GM12878 (cell line): ENCODE data around the gene MDM1. TPM values are rescaled to one million over a fixed set of nuclear protein-coding genes. Genes with fewer than 3 reads are reported as not detected.

ENCODE experiments used
- ATAC-seq: fragments of 200-7000 bp; cut with Tn5 transposase; 3 replicates; pipeline ENCODE4 v1.9.1; 2020; ENCODE audit warnings: mild to moderate bottlenecking, moderate library complexity
- BruUV-seq: library from RNA; stranded (reverse); fragments of 400-500 nt; replicated peaks from 2 replicates; lab custom pipeline; 2021; lab: Mats Ljungman, UMichigan
- CTCF ChIA-PET: fragments of 300-600 bp; sonication (Branson Sonifier 250); formaldehyde crosslinking; extraction: SDS; loops from one replicate; lab custom pipeline; 2021; ENCODE audit warnings: inconsistent platforms; lab: Yijun Ruan, JAX
- POLR2A ChIA-PET: fragments of 350-600 bp; formaldehyde crosslinking; extraction: SDS; loops from one replicate; lab custom pipeline; 2021; ENCODE audit warnings: inconsistent platforms; lab: Charles Lee
- RAD21 ChIA-PET: fragments of 300-600 bp; sonication (Branson Sonifier 250); formaldehyde crosslinking; loops from one replicate; lab custom pipeline; 2023; ENCODE audit warnings: antibody characterized with exemption; ENCODE audit not compliant: unreplicated experiment; lab: Charles Lee
- SMC1A ChIA-PET: fragments of 300-600 bp; sonication (Branson Sonifier 250); formaldehyde crosslinking; loops from one replicate; lab custom pipeline; 2023; ENCODE audit not compliant: unreplicated experiment, uncharacterized antibody; lab: Charles Lee
- DNase-seq: peaks from one replicate; pipeline ENCODE4 v3.0.0-alpha.2; 2011; ENCODE audit warnings: low read depth, low spot score
- FAIRE-seq: peaks from 3 replicates; lab custom pipeline; 2011; peaks lifted over from hg19 to GRCh38; lab: Jason Lieb, UNC
- H2AFZ ChIP-seq: 2 replicates; pipeline ENCODE4 v1.6.0; 2011; ENCODE audit warnings: low read depth, low read length, control low read depth; ENCODE audit not compliant: control insufficient read depth
- H3K27ac ChIP-seq: 2 replicates; pipeline ENCODE4 v1.5.1; 2011; ENCODE audit warnings: control low read depth; ENCODE audit not compliant: control insufficient read depth, insufficient read depth
- H3K27me3 ChIP-seq, 2 experiments: replicated peaks in 1 of 2; 2 replicates each; pipeline versions ENCODE4 v1.6.0 to v1.6.1; 2011; ENCODE audit warnings: low read length in 1 of 2; ENCODE audit not compliant: control insufficient read depth in 2 of 2, insufficient read depth in 2 of 2
- H3K36me3 ChIP-seq, 2 experiments: 2 replicates each; pipeline ENCODE4 v1.5.1; 2011; ENCODE audit warnings: low read length in 1 of 2; ENCODE audit not compliant: control insufficient read depth in 2 of 2, insufficient read depth in 2 of 2
- H3K4me1 ChIP-seq: 2 replicates; pipeline ENCODE4 v1.6.1; 2011; ENCODE audit warnings: mild to moderate bottlenecking, low read length, moderate library complexity, mixed read lengths; ENCODE audit not compliant: control insufficient read depth, insufficient read depth
- H3K4me2 ChIP-seq: 2 replicates; pipeline ENCODE4 v1.6.0; 2011; ENCODE audit warnings: control low read depth; ENCODE audit not compliant: control insufficient read depth, insufficient read depth
- H3K4me3 ChIP-seq: fragments of 200-600 bp; sonication (generic); 2 replicates; pipeline ENCODE4 v1.5.1; 2016
- H3K79me2 ChIP-seq: 2 replicates; pipeline ENCODE4 v1.6.0; 2011; ENCODE audit warnings: low read length; ENCODE audit not compliant: control insufficient read depth, insufficient read depth
- H3K9ac ChIP-seq: 2 replicates; pipeline ENCODE4 v1.8.0; 2011; ENCODE audit warnings: low read length, control low read depth, mixed read lengths; ENCODE audit not compliant: control insufficient read depth, insufficient read depth
- H3K9me3 ChIP-seq: replicated peaks from 3 replicates; pipeline ENCODE4 v1.5.1; 2011; ENCODE audit warnings: mild to moderate bottlenecking, low read length; ENCODE audit not compliant: control insufficient read depth, insufficient read depth
- H4K20me1 ChIP-seq: 2 replicates; pipeline ENCODE4 v1.6.0; 2011; ENCODE audit not compliant: control insufficient read depth, insufficient read depth
- CBX3 ChIP-seq: fragments of 200-600 bp; sonication (generic); IDR thresholded peaks from 2 replicates; pipeline ENCODE4 v1.6.1; 2016; ENCODE audit warnings: low read depth, borderline replicate concordance
- IKZF2 ChIP-seq, 2 experiments: fragments of 450-650 bp; IDR thresholded peaks; 2 replicates each; pipeline ENCODE4 v1.6.1; 2017; ENCODE audit warnings: mild to moderate bottlenecking in 2 of 2, moderate library complexity in 2 of 2
- KDM1A ChIP-seq: fragments of 200-600 bp; sonication (generic); IDR thresholded peaks from 2 replicates; pipeline ENCODE4 v1.6.1; 2016; ENCODE audit warnings: borderline replicate concordance
- POLR2AphosphoS5 ChIP-seq: IDR thresholded peaks from 2 replicates; pipeline ENCODE4 v1.6.1; 2011; ENCODE audit warnings: mild to moderate bottlenecking, low read length, inconsistent platforms
- SMC3 ChIP-seq: IDR thresholded peaks from 2 replicates; pipeline ENCODE4 v1.6.1; 2011; ENCODE audit warnings: low read length, improper control_type of control experiment, borderline replicate concordance
- SUPT20H ChIP-seq: IDR thresholded peaks from 2 replicates; pipeline ENCODE4 v1.6.1; 2011; ENCODE audit warnings: low read depth, mild to moderate bottlenecking, low read length, moderate library complexity, borderline replicate concordance; ENCODE audit not compliant: control insufficient read depth
- ZNF24 ChIP-seq: fragments of 450-650 bp; IDR thresholded peaks from 2 replicates; pipeline ENCODE4 v1.6.1; 2017; ENCODE audit warnings: antibody characterized with exemption, mild to moderate bottlenecking
- WGBS: methylation state at CpG from one replicate; pipeline ENCODE4 v1.1.6; 2016; ENCODE audit warnings: low lambda C conversion rate; ENCODE audit not compliant: insufficient replicate concordance, insufficient coverage; ENCODE audit errors: missing lambda C conversion rate; 5-methylcytosine and 5-hydroxymethylcytosine counted together
- in situ Hi-C: fragments of 300-500 bp; cut with MboI; formaldehyde crosslinking; loops from 9 replicates; pipeline ENCODE4 v1.14.3; 2018; ENCODE audit warnings: mixed read lengths
- intact Hi-C: fragments of 100-400 bp; cut with micrococcal nuclease; formaldehyde crosslinking; loops from one replicate; pipeline ENCODE4 v1.14.2; 2022; ENCODE audit not compliant: unreplicated experiment
- polyA plus RNA-seq, 11 experiments: library from polyadenylated mRNA; depleted of rRNA in 4 of 11; unstranded in 6 of 11; stranded (reverse) in 5 of 11; fragments of >200 nt; fragmentation: Nextera tagmentation in 4 of 11; fragmentation: Illumina TruSeq in 1 of 11; extraction: Ambion mirVana in 4 of 11; extraction: Trizol in 1 of 11; gene quantifications; 1 replicate in 1 of 11; 2 replicates in 10 of 11; pipeline versions ENCODE4 v1.2.1 to v1.2.3, GENCODE V29; 2011 to 2016; ENCODE audit warnings: inconsistent platforms in 2 of 11, missing spikeins in 2 of 11, low read depth in 1 of 11
- total RNA-seq, 4 experiments: library from RNA; depleted of rRNA in 3 of 4; stranded (reverse); fragments of >200 nt in 3 of 4; fragmentation: Illumina TruSeq in 1 of 4; extraction: Trizol in 1 of 4; gene quantifications; 2 replicates each; pipeline versions ENCODE4 v1.2.1 to v1.2.3, GENCODE V29; 2013 to 2021
- TF ChIP-seq, protein P1 (sequence below): fragments of 450-650 bp; IDR thresholded peaks from 2 replicates; pipeline ENCODE4 v1.6.1; 2017; ENCODE audit warnings: mild to moderate bottlenecking, moderate library complexity

The MDM1 gene
- total and polyA plus RNA-seq, 10 of the 15 experiments (the other 5 are each of a cell fraction or from before 2014, with no cell fraction given) = 10.1 to 25.3 (median 16.5) TPM

DNA sequence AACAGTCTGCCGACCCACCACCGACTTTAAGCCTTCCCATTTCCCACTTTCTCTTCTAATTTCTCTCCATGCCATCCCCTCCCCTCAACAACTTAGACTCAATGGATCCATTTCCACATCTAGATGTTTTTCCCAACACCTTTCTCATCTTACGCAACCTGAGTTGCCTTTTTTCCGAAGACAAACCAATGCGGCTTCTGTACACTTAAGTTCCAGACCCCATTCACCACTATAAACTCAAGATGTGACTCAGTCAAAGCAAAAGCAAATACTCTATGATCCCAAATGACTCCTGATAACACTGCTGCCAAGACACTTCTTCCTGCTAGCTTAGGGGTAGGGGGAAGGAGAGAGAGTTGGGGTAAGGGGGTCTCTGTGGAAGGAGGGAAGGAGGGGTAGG is 80.1 kb downstream of the MDM1 start (continued):
- TF ChIP-seq SUPT20H = no peak
- TF ChIP-seq SMC3 = no peak
- TF ChIP-seq, all 136 proteins: peak for 0

DNA sequence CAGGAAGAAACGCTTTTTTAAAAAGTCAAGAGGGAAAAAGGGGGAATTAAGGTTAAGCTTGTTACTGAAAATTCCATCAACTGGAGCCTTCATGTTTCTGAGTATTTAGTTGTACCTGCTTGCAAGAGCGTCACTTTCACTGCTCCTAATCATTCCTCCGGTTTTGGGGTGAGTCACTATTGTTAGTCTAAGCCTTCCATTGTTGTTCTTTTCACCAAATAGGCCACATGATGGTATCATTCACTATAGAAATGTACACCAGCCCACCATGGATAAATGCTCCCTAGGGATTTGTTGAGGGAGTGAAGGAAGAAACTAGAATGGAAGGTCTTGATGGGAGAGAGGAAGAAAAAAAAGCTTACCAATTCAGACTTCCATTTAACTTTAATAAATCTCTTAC is 81.7 kb downstream of the MDM1 start:
- H3K9me3 ChIP-seq = no peaks in the 10 kb centered on the region
- no peaks in the 10 kb centered on the region for H3K79me2 ChIP-seq
- 39% methylated on average over 3 of the region's 3 CpGs for WGBS
- no peaks in the 10 kb centered on the region for H3K4me1 ChIP-seq
- no peak overlapping the region for H3K4me3 ChIP-seq
- H4K20me1 ChIP-seq = no peaks in the 10 kb centered on the region
- DNase-seq = no peak
- no peak for FAIRE-seq
- CTCF ChIA-PET = interaction anchor here (1.0 to 1.1 kb wide), 2 partner anchors 28 to 67 kb away, joined by 3 read pairs; no protein-coding TSS in a partner anchor
- no peak for ATAC-seq
- no peak overlapping the region for H3K27ac ChIP-seq
- H3K9ac ChIP-seq = no peak overlapping the region
- H3K27me3 ChIP-seq = no peaks in the 10 kb centered on the region
- in situ Hi-C loops = no loop called here
- SMC1A ChIA-PET = interaction anchor here (1.4 to 3.2 kb wide), 3 partner anchors 9 to 41 kb away, joined by 3 to 10 read pairs (median 5); no protein-coding TSS in a partner anchor
- H2AFZ ChIP-seq = no peak overlapping the region
- RAD21 ChIA-PET = no interaction called here
- intact Hi-C loops = no loop called here
- no peak overlapping the region for H3K4me2 ChIP-seq
- no peaks in the 10 kb centered on the region for H3K36me3 ChIP-seq
- BruUV-seq = no TSS peak
- TF ChIP-seq, protein P1, sequence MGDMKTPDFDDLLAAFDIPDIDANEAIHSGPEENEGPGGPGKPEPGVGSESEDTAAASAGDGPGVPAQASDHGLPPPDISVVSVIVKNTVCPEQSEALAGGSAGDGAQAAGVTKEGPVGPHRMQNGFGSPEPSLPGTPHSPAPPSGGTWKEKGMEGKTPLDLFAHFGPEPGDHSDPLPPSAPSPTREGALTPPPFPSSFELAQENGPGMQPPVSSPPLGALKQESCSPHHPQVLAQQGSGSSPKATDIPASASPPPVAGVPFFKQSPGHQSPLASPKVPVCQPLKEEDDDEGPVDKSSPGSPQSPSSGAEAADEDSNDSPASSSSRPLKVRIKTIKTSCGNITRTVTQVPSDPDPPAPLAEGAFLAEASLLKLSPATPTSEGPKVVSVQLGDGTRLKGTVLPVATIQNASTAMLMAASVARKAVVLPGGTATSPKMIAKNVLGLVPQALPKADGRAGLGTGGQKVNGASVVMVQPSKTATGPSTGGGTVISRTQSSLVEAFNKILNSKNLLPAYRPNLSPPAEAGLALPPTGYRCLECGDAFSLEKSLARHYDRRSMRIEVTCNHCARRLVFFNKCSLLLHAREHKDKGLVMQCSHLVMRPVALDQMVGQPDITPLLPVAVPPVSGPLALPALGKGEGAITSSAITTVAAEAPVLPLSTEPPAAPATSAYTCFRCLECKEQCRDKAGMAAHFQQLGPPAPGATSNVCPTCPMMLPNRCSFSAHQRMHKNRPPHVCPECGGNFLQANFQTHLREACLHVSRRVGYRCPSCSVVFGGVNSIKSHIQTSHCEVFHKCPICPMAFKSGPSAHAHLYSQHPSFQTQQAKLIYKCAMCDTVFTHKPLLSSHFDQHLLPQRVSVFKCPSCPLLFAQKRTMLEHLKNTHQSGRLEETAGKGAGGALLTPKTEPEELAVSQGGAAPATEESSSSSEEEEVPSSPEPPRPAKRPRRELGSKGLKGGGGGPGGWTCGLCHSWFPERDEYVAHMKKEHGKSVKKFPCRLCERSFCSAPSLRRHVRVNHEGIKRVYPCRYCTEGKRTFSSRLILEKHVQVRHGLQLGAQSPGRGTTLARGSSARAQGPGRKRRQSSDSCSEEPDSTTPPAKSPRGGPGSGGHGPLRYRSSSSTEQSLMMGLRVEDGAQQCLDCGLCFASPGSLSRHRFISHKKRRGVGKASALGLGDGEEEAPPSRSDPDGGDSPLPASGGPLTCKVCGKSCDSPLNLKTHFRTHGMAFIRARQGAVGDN = no peak
- TF ChIP-seq CBX3 (no peak), KDM1A (no peak), ZNF24 (no peak), IKZF2 (IDR thresholded peaks at IDR 0.05) (no peak), POLR2AphosphoS5 (no peak)
- TF ChIP-seq, all 136 proteins: peak for 0
- POLR2A ChIA-PET = no interaction called here
